ENCODE measurements around the gene NALCN. TPM values are rescaled to one million over a fixed set of nuclear protein-coding genes. Genes with fewer than 3 reads are reported as not detected.

The NALCN gene
- total and polyA plus RNA-seq, 2 donors (not counting 1 experiment from before 2014, with no cell fraction given), result not detected

DNA sequence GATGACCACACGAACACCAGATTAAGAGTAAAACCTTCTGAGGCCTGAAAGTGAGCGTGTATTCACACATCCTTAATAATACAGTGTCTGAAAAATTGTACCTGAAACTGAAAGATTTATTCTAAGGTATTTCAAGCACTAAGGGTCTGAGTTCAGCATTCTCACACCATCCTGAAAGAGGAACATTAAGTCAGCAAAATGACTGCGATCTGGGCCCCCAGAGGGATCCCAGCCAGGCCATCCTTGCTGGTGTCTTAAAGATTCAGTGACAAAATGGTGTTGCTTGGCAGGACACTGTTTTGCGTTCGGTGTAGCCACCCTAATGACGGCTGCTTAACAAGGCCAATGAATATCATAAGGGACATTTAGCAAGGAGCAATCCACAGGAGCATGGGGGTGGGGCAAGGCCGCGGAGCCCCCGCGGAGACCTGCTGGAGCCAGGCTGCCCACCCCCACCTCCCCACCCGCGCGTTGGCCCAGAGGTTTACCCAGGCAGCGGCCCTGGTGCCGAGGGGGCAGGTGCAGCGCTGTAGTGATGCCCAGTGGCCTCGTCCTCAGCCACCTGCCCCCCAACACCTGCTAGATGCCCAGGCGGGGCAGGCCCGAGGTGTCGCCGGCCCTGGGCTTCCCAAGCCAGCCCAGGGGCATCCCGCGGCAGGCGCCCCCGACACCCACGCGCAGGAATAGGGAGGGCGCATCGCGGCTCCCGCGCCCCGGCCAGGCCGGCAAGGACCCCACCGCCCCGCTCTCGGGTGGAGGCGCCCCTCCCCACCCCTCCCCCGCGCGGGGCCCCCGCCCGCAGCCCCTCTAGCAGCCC is 742 bp downstream of the NALCN start:
- H3K27me3 ChIP-seq (replicated peaks in 1 of 4; ENCODE audit: control extremely low read depth in 1 of 4, control insufficient read depth in 3 of 4, insufficient read depth in 4 of 4, low read length in 3 of 4), result peaks cover 0 to 17% (median 12%) of the 10 kb centered on the region in 4 experiments
- no peaks in the 10 kb centered on the region for H3K9me3 ChIP-seq (ENCODE audit: control extremely low read depth in 1 of 3, control insufficient read depth in 2 of 3, insufficient read depth in 1 of 3, low read length in 2 of 3)
- H3K4me3 ChIP-seq (ENCODE audit: control extremely low read depth in 1 of 5, extremely low read depth in 1 of 5, insufficient read depth in 1 of 5, low read depth in 2 of 5, low read length in 4 of 5), result no peak overlapping the region
- WGBS (ENCODE audit: insufficient coverage), result 21% methylated on average over 28 of the region's 43 CpGs
- no peak overlapping the region for H3K27ac ChIP-seq (ENCODE audit: low read length in 2 of 2)
- ATAC-seq (ENCODE audit: low read depth), result no peak
- Mint-ChIP-seq H3K4me3 (no peak overlapping the region), H3K9me3 (ENCODE audit: insufficient read depth) (peaks cover 3% of the 10 kb centered on the region), H3K4me1 (no peaks in the 10 kb centered on the region), H3K27ac (no peak overlapping the region), H3K27me3 (peaks cover 31% of the 10 kb centered on the region)
- CTCF ChIA-PET, result no interaction called here
- POLR2A ChIA-PET, result no interaction called here
- no peak for TF ChIP-seq CTCF (IDR thresholded peaks at IDR 0.05)
- no peak for TF ChIP-seq EZH2 (IDR thresholded peaks at IDR 0.05; ENCODE audit: borderline replicate concordance, insufficient read depth, low read depth, low read length, poor library complexity, severe bottlenecking)
- peaks cover 0 to 4% of the 10 kb centered on the region in 2 donors for H3K4me1 ChIP-seq (ENCODE audit: control insufficient read depth in 2 of 2, insufficient read depth in 2 of 2, low read length in 2 of 2)
- intact Hi-C loops (cut with micrococcal nuclease), result no loop called here
- H3K36me3 ChIP-seq (replicated peaks in 1 of 2; ENCODE audit: control extremely low read depth in 1 of 2, control insufficient read depth in 1 of 2, extremely low read depth in 1 of 2, insufficient read depth in 2 of 2, low read length in 1 of 2), result no peaks in the 10 kb centered on the region
- H2AFZ ChIP-seq (ENCODE audit: insufficient read depth, low read depth, low read length, poor library complexity, severe bottlenecking), result no peak overlapping the region
- H3K79me2 ChIP-seq (ENCODE audit: control insufficient read depth, insufficient read depth, low read length), result no peaks in the 10 kb centered on the region
- no peaks in the 10 kb centered on the region for H4K20me1 ChIP-seq (ENCODE audit: control insufficient read depth, insufficient read depth, low read length, poor library complexity, severe bottlenecking)
- no peak overlapping the region for H3K4me2 ChIP-seq (replicated peaks; ENCODE audit: low read depth, low read length, poor library complexity, severe bottlenecking)
- no peak overlapping the region for H3K9ac ChIP-seq (ENCODE audit: low read length)
- no peak for DNase-seq

DNA sequence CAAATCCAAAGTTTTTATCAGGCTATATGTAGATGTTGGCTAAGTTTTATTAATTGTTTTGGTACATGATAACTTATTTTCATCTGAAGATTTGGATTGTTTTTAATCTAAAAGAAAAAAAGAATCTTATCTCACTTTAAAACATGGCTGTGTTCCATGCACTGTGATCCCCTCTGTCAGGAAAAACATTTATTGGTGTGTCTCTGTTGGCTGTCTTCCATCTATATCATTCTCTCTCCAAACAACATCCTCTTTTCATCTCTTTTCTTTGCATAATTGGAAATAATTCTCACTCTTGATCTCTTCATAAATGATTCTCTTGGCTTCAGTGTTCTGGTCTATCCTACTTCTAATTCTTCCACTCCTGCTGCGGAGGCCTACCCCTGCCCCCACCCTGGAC is 4.2 kb downstream of the NALCN start:
- no peak overlapping the region for H3K4me2 ChIP-seq (replicated peaks; ENCODE audit: low read depth, low read length, poor library complexity, severe bottlenecking)
- H3K4me3 Mint-ChIP-seq, result no peak overlapping the region
- no peak for TF ChIP-seq CTCF (IDR thresholded peaks at IDR 0.05)
- TF ChIP-seq EZH2 (IDR thresholded peaks at IDR 0.05; ENCODE audit: borderline replicate concordance, insufficient read depth, low read depth, low read length, poor library complexity, severe bottlenecking), result no peak
- intact Hi-C loops (cut with micrococcal nuclease), result no loop called here
- no peaks in the 10 kb centered on the region for H3K9me3 ChIP-seq (ENCODE audit: control extremely low read depth in 1 of 3, control insufficient read depth in 2 of 3, insufficient read depth in 1 of 3, low read length in 2 of 3)
- H2AFZ ChIP-seq (ENCODE audit: insufficient read depth, low read depth, low read length, poor library complexity, severe bottlenecking), result no peak overlapping the region
- peaks cover 0 to 10% (median 8%) of the 10 kb centered on the region in 4 experiments for H3K27me3 ChIP-seq (replicated peaks in 1 of 4; ENCODE audit: control extremely low read depth in 1 of 4, control insufficient read depth in 3 of 4, insufficient read depth in 4 of 4, low read length in 3 of 4)
- H3K36me3 ChIP-seq (replicated peaks in 1 of 2; ENCODE audit: control extremely low read depth in 1 of 2, control insufficient read depth in 1 of 2, extremely low read depth in 1 of 2, insufficient read depth in 2 of 2, low read length in 1 of 2), result no peaks in the 10 kb centered on the region
- peaks cover 20% of the 10 kb centered on the region for H3K27me3 Mint-ChIP-seq
- CTCF ChIA-PET, result no interaction called here
- DNase-seq (no peak), ATAC-seq (ENCODE audit: low read depth) (no peak)
- H3K79me2 ChIP-seq (ENCODE audit: control insufficient read depth, insufficient read depth, low read length), result no peaks in the 10 kb centered on the region
- no peak overlapping the region for H3K4me3 ChIP-seq (ENCODE audit: control extremely low read depth in 1 of 5, extremely low read depth in 1 of 5, insufficient read depth in 1 of 5, low read depth in 2 of 5, low read length in 4 of 5)
- no peaks in the 10 kb centered on the region for H4K20me1 ChIP-seq (ENCODE audit: control insufficient read depth, insufficient read depth, low read length, poor library complexity, severe bottlenecking)
- 71% methylated on average over 1 of the region's 1 CpG for WGBS (ENCODE audit: insufficient coverage)
- no peak overlapping the region for H3K27ac Mint-ChIP-seq
- POLR2A ChIA-PET, result no interaction called here
- H3K9me3 Mint-ChIP-seq (ENCODE audit: insufficient read depth), result peaks cover 3% of the 10 kb centered on the region
- H3K27ac ChIP-seq (ENCODE audit: low read length in 2 of 2), result no peak overlapping the region
- peaks cover 0 to 4% of the 10 kb centered on the region in 2 donors for H3K4me1 ChIP-seq (ENCODE audit: control insufficient read depth in 2 of 2, insufficient read depth in 2 of 2, low read length in 2 of 2)
- no peak overlapping the region for H3K9ac ChIP-seq (ENCODE audit: low read length)
- no peaks in the 10 kb centered on the region for H3K4me1 Mint-ChIP-seq

Measured in B cell (primary cell).